Stimulated activated CD8-positive, alpha-beta memory T cell treated with anti-CD3 and anti-CD28 coated beads, Interleukin-7, amount 100 ng/mL, for 4 hours (primary cell): ENCODE results near the gene OGFOD3.
A peak's percentile ranks its signal among the peaks of the same experiment; 100 is the strongest.

Experiments
- DNase-seq, 2 donors: peaks; one replicate each; pipeline ENCODE4 v3.0.0-alpha.2; 2020; ENCODE audit warnings: low read depth in 2 of 2

The OGFOD3 gene

GRCh38 chr17:82406131-82406671, 12.2 kb downstream of the OGFOD3 start:
- DNase-seq, result no peak

GRCh38 chr17:82405051-82405450, 13.3 kb downstream of the OGFOD3 start:
- no peak for DNase-seq

- no peak for DNase-seq
Measured at GRCh38 chr17:82403662-82404660, 14.4 kb downstream of the OGFOD3 start.

GRCh38 chr17:82402865-82403264, 15.5 kb downstream of the OGFOD3 start:
- DNase-seq, result no peak

GRCh38 chr17:82400830-82401229, 17.6 kb downstream of the OGFOD3 start:
- DNase-seq, result peak; percentile 26 to 40

- DNase-seq, result no peak
Measured at GRCh38 chr17:82400206-82400605, 18.2 kb downstream of the OGFOD3 start.

GRCh38 chr17:82399601-82400101, 18.7 kb downstream of the OGFOD3 start:
- no peak for DNase-seq

- no peak for DNase-seq
Measured at GRCh38 chr17:82399041-82399441, 19.3 kb downstream of the OGFOD3 start.

GRCh38 chr17:82397449-82398335, 20.7 kb downstream of the OGFOD3 start:
- no peak for DNase-seq

GRCh38 chr17:82396601-82397435, 21.6 kb downstream of the OGFOD3 start:
- no peak for DNase-seq

GRCh38 chr17:82394278-82394677, 24.1 kb downstream of the OGFOD3 start:
- DNase-seq, result no peak

- no peak for DNase-seq
Measured at GRCh38 chr17:82392941-82393340, 25.4 kb downstream of the OGFOD3 start.

- DNase-seq, result no peak
Measured at GRCh38 chr17:82392209-82392920, 26.0 kb downstream of the OGFOD3 start.

GRCh38 chr17:82391496-82392066, 26.8 kb downstream of the OGFOD3 start:
- DNase-seq, result no peak

GRCh38 chr17:82390860-82391435, 27.4 kb downstream of the OGFOD3 start:
- DNase-seq, result no peak

GRCh38 chr17:82390015-82390859, 28.1 kb downstream of the OGFOD3 start:
- no peak for DNase-seq

- no peak for DNase-seq
Measured at GRCh38 chr17:82389379-82389778, 29.0 kb downstream of the OGFOD3 start.

- DNase-seq, result no peak
Measured at GRCh38 chr17:82388922-82389283, 29.5 kb downstream of the OGFOD3 start.
